ENCODE data around the gene REXO4. TPM values are rescaled to one million over a fixed set of nuclear protein-coding genes. Genes with fewer than 3 reads are reported as not detected.
A peak's percentile ranks its signal among the peaks of the same experiment; 100 is the strongest.

The REXO4 gene
- total RNA-seq, 1 donor from 2014 or later, result 30.3 TPM

- peaks cover 9% of the 10 kb centered on the region for H3K4me1 Mint-ChIP-seq (ENCODE audit: low read depth)
- no peaks in the 10 kb centered on the region for H3K27me3 Mint-ChIP-seq
- no peak overlapping the region for H3K27ac Mint-ChIP-seq
- peak; percentile 44 for TF ChIP-seq CTCF (IDR thresholded peaks at IDR 0.05; ENCODE audit: unreplicated experiment)
- H3K36me3 Mint-ChIP-seq (ENCODE audit: insufficient read depth), result peaks cover 17% of the 10 kb centered on the region
- H3K9me3 Mint-ChIP-seq (ENCODE audit: low read depth), result no peaks in the 10 kb centered on the region
- DNase-seq (ENCODE audit: low spot score, unreplicated experiment), result no peak
- peak overlapping the region; percentile 21 for H3K4me3 Mint-ChIP-seq (ENCODE audit: low read depth)
Measured at GRCh38 chr9:133359399-133360175, 58.2 kb downstream of the REXO4 start.

- Mint-ChIP-seq H3K27me3 (no peaks in the 10 kb centered on the region), H3K4me3 (ENCODE audit: low read depth) (peak overlapping the region; percentile 74), H3K27ac (no peak overlapping the region), H3K9me3 (ENCODE audit: low read depth) (no peaks in the 10 kb centered on the region), H3K4me1 (ENCODE audit: low read depth) (peaks cover 8% of the 10 kb centered on the region), H3K36me3 (ENCODE audit: insufficient read depth) (peaks cover 11% of the 10 kb centered on the region)
- no peak for DNase-seq (ENCODE audit: low spot score, unreplicated experiment)
- no peak for TF ChIP-seq CTCF (IDR thresholded peaks at IDR 0.05; ENCODE audit: unreplicated experiment)
Measured at GRCh38 chr9:133357656-133358055, 60.2 kb downstream of the REXO4 start.

- H3K36me3 Mint-ChIP-seq (ENCODE audit: insufficient read depth), result peaks cover 12% of the 10 kb centered on the region
Measured at GRCh38 chr9:133356391-133357091, 61.3 kb downstream of the REXO4 start, which contains the start of the genes SURF1 and SURF2. Gene SURF1 (minus strand): TSS chr9:133356487. CDS start chr9:133356453, 34 bp downstream. Gene SURF2 (plus strand): TSS chr9:133356550. CDS start chr9:133356593, 43 bp downstream.

More at GRCh38 chr9:133356391-133357091, 61.3 kb downstream of the REXO4 start, which contains the start of the genes SURF1 and SURF2:
- Mint-ChIP-seq H3K27me3 (no peaks in the 10 kb centered on the region), H3K4me1 (ENCODE audit: low read depth) (peaks cover 8% of the 10 kb centered on the region), H3K27ac (peak within 1 kb of the TSS; percentile 95), H3K4me3 (ENCODE audit: low read depth) (peak within 1 kb of the TSS; percentile 89), H3K9me3 (ENCODE audit: low read depth) (no peaks in the 10 kb centered on the region)
- DNase-seq (ENCODE audit: low spot score, unreplicated experiment), result peak; percentile 79
- peak; percentile 29 for TF ChIP-seq CTCF (IDR thresholded peaks at IDR 0.05; ENCODE audit: unreplicated experiment)

Other genes with a start within 250 kb of the REXO4 start
- gene OBP2B, start 208.8 kb downstream of the REXO4 start, total RNA-seq, result not detected in 2 replicates
- gene ABO, start 142.8 kb downstream of the REXO4 start, total RNA-seq, result 9.3 and 10.3 TPM in 2 replicates
- 21.3 and 23.1 TPM in 2 replicates for gene SURF6, start 81.8 kb downstream of the REXO4 start, total RNA-seq
- 48.4 and 49.2 TPM in 2 replicates for gene MED22, start 69.9 kb downstream of the REXO4 start, total RNA-seq
- 2,045 and 2,098 TPM in 2 replicates for gene RPL7A, start 69.8 kb downstream of the REXO4 start, total RNA-seq
- gene SURF1, start 61.5 kb downstream of the REXO4 start, total RNA-seq, result 36.3 and 42.9 TPM in 2 replicates
- gene SURF2, start 61.5 kb downstream of the REXO4 start, total RNA-seq, result 15.8 and 19.8 TPM in 2 replicates
- gene SURF4, start 42.0 kb downstream of the REXO4 start, total RNA-seq, result 120 and 122 TPM in 2 replicates
- gene STKLD1, start 41.6 kb downstream of the REXO4 start, total RNA-seq, result 3.8 and 4.0 TPM in 2 replicates
- gene ADAMTS13, start 4.4 kb upstream of the REXO4 start, total RNA-seq, result 16.0 and 17.8 TPM in 2 replicates
- 55.6 and 56.2 TPM in 2 replicates for gene CACFD1, start 42.0 kb upstream of the REXO4 start, total RNA-seq
- 4.7 and 5.2 TPM in 2 replicates for gene SLC2A6, start 61.1 kb upstream of the REXO4 start, total RNA-seq
- gene MYMK, start 106.9 kb upstream of the REXO4 start, total RNA-seq, result not detected in 2 replicates
- 0.07 and 0.14 TPM in 2 replicates for gene ADAMTSL2, start 116.7 kb upstream of the REXO4 start, total RNA-seq
- not detected in 2 replicates for gene FAM163B, start 191.4 kb upstream of the REXO4 start, total RNA-seq
- not detected in 2 replicates for gene DBH, start 218.4 kb upstream of the REXO4 start, total RNA-seq